Loucy (cell line): ENCODE results near the gene POGLUT2.

Experiments
- H2AFZ ChIP-seq: fragments of 200-600 bp; sonication (generic); 2 replicates; pipeline ENCODE4 v1.6.0; 2016; ENCODE audit warnings: antibody characterized with exemption, mild to moderate bottlenecking, low read length, moderate library complexity
- H3F3A ChIP-seq: fragments of 200-600 bp; 2 replicates; pipeline ENCODE4 v1.6.0; 2016; ENCODE audit warnings: antibody characterized with exemption, low read depth, mild to moderate bottlenecking
- H3K27me3 ChIP-seq: fragments of 200-600 bp; sonication (generic); 2 replicates; pipeline ENCODE4 v1.6.1; 2014; ENCODE audit warnings: low read length, mild to moderate bottlenecking; ENCODE audit not compliant: insufficient read depth, poor library complexity, severe bottlenecking
- H3K36me3 ChIP-seq: fragments of 200-600 bp; sonication (generic); 2 replicates; pipeline ENCODE4 v1.6.1; 2016; ENCODE audit warnings: low read length; ENCODE audit not compliant: insufficient read depth
- H3K4me1 ChIP-seq: fragments of 200-600 bp; sonication (generic); 2 replicates; pipeline ENCODE4 v1.5.1; 2014; ENCODE audit warnings: low read length, mild to moderate bottlenecking; ENCODE audit not compliant: insufficient read depth, poor library complexity, severe bottlenecking
- H3K4me2 ChIP-seq: fragments of 200-600 bp; sonication (generic); 2 replicates; pipeline ENCODE4 v1.6.0; 2014; ENCODE audit warnings: antibody characterized with exemption, low read length, low read depth, mild to moderate bottlenecking; ENCODE audit not compliant: poor library complexity, severe bottlenecking
- H3K4me3 ChIP-seq: fragments of 200-600 bp; sonication (generic); 2 replicates; pipeline ENCODE4 v1.5.1; 2014; ENCODE audit warnings: low read length, mild to moderate bottlenecking, mixed read lengths; ENCODE audit not compliant: poor library complexity, severe bottlenecking
- H3K79me2 ChIP-seq: fragments of 200-600 bp; sonication (generic); 2 replicates; pipeline ENCODE4 v1.6.1; 2014; ENCODE audit warnings: low read length; ENCODE audit not compliant: insufficient read depth
- H3K9ac ChIP-seq: fragments of 200-600 bp; sonication (generic); 2 replicates; pipeline ENCODE4 v1.6.0; 2014; ENCODE audit warnings: mild to moderate bottlenecking, low read depth, low read length, moderate library complexity; ENCODE audit not compliant: poor library complexity, severe bottlenecking
- H3K9me2 ChIP-seq: fragments of 200-600 bp; sonication (generic); replicated peaks from 2 replicates; pipeline ENCODE4 v1.6.1; 2016; ENCODE audit warnings: low read depth, low read length, mixed read lengths
- H3K9me3 ChIP-seq: fragments of 200-600 bp; sonication (generic); 2 replicates; pipeline ENCODE4 v1.6.1; 2014; ENCODE audit warnings: mild to moderate bottlenecking, antibody characterized with exemption, low read length, low read depth; ENCODE audit not compliant: insufficient read depth
- H4K20me1 ChIP-seq: fragments of 200-600 bp; sonication (generic); 2 replicates; pipeline ENCODE4 v1.6.0; 2014; ENCODE audit warnings: antibody characterized with exemption, low read length, mild to moderate bottlenecking; ENCODE audit not compliant: insufficient read depth, poor library complexity, severe bottlenecking
- CTCF ChIP-seq: fragments of 200-600 bp; sonication (generic); conservative IDR thresholded peaks from 2 replicates; pipeline ENCODE4 v1.5.1; 2014; ENCODE audit warnings: mild to moderate bottlenecking, antibody characterized with exemption, low read length
- EZH2phosphoT487 ChIP-seq: fragments of 200-600 bp; IDR thresholded peaks from 2 replicates; pipeline ENCODE4 v1.6.1; 2018; ENCODE audit warnings: antibody characterized with exemption, mild to moderate bottlenecking, moderate library complexity, borderline replicate concordance

Gene POGLUT2

GRCh38 chr13:102845630-102846260, 47.0 kb upstream of the POGLUT2 start, which contains the start of gene ERCC5:
Gene ERCC5 (plus strand): TSS chr13:102846032. CDS start chr13:102846267, 235 bp downstream.
- Histone ChIP-seq H3F3A (no peaks in the 10 kb centered on the region), H4K20me1 (peaks cover 36% of the 10 kb centered on the region), H3K4me2 (peak within 1 kb of the TSS; percentile 95), H3K27me3 (no peaks in the 10 kb centered on the region), H3K4me3 (peak within 1 kb of the TSS; percentile 97), H3K36me3 (no peaks in the 10 kb centered on the region), H3K79me2 (peaks cover 56% of the 10 kb centered on the region), H3K9me3 (no peaks in the 10 kb centered on the region), H3K9ac (peak within 1 kb of the TSS; percentile 100), H3K4me1 (peaks cover 39% of the 10 kb centered on the region), H3K9me2 (no peaks in the 10 kb centered on the region), H2AFZ (peak within 1 kb of the TSS; percentile 79)
- TF ChIP-seq EZH2phosphoT487 (no peak), CTCF (no peak; the same call in 1 of the 2 replicates)

- peak overlapping the region; percentile 78 for H3K4me2 ChIP-seq
- peaks cover 34% of the 10 kb centered on the region for H3K4me1 ChIP-seq
- H3K9me3 ChIP-seq: no peaks in the 10 kb centered on the region
- H3K36me3 ChIP-seq: no peaks in the 10 kb centered on the region
- H3K79me2 ChIP-seq: peaks cover 52% of the 10 kb centered on the region
- H3F3A ChIP-seq: no peaks in the 10 kb centered on the region
- no peak for TF ChIP-seq EZH2phosphoT487
- no peak for TF ChIP-seq CTCF
- peaks cover 31% of the 10 kb centered on the region for H4K20me1 ChIP-seq
- H2AFZ ChIP-seq: peak overlapping the region; percentile 79
- peak overlapping the region; percentile 100 for H3K9ac ChIP-seq
- H3K27me3 ChIP-seq: no peaks in the 10 kb centered on the region
- H3K9me2 ChIP-seq: no peaks in the 10 kb centered on the region
- H3K4me3 ChIP-seq: peak overlapping the region; percentile 97
Observed at GRCh38 chr13:102845289-102845629, 46.5 kb upstream of the POGLUT2 start.

DNA sequence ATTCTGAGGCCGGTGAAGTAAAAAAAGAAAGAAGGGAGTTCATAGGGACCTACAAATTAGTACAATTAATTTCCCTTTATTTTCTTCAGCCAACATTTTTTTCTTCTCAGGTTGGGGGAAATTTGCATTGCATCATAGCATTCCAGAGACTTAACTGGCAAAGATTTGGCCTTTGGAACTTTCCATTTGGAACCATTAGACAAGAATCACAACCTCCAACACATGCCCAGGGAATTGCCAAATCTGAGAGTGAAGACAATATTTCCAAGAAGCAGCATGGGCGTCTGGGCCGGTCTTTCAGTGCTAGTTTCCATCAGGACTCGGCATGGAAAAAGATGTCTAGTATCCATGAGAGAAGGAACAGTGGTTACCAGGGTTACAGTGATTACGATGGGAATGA, 40.7 kb upstream of the POGLUT2 start:
- no peak overlapping the region for H3K4me3 ChIP-seq
- H3K4me2 ChIP-seq: no peak overlapping the region
- no peaks in the 10 kb centered on the region for H4K20me1 ChIP-seq
- H3K9me3 ChIP-seq: no peaks in the 10 kb centered on the region
- TF ChIP-seq EZH2phosphoT487: no peak
- TF ChIP-seq CTCF: no peak
- H3K9ac ChIP-seq: no peak overlapping the region
- no peaks in the 10 kb centered on the region for H3K4me1 ChIP-seq
- no peaks in the 10 kb centered on the region for H3K27me3 ChIP-seq
- H3K36me3 ChIP-seq: no peaks in the 10 kb centered on the region
- H3K79me2 ChIP-seq: peaks cover under 1% of the 10 kb centered on the region; the same call in 1 of the 2 replicates
- no peaks in the 10 kb centered on the region for H3K9me2 ChIP-seq
- H2AFZ ChIP-seq: no peak overlapping the region
- no peaks in the 10 kb centered on the region for H3F3A ChIP-seq
